Stimulated activated naive CD4-positive, alpha-beta T cell treated with Interleukin-2 at 50 U/mL for 16 hours (primary cell): ENCODE data around the gene FBXO30.

ENCODE experiments used
- DNase-seq: peaks from one replicate; lab custom pipeline; 2025; lab: John Stamatoyannopoulos, UW

The FBXO30 gene

GRCh38 chr6:145755682-145756081 lies 58.9 kb downstream of the FBXO30 start:
- DNase-seq = no peak

- DNase-seq = no peak
Observed at GRCh38 chr6:145752638-145753037, 62.0 kb downstream of the FBXO30 start.

GRCh38 chr6:145749632-145750031 lies 65.0 kb downstream of the FBXO30 start:
- no peak for DNase-seq

GRCh38 chr6:145745861-145746260 lies 68.7 kb downstream of the FBXO30 start:
- DNase-seq = no peak

- DNase-seq = no peak
Observed at GRCh38 chr6:145744619-145745018, 70.0 kb downstream of the FBXO30 start.
